Endothelial cell of umbilical vein (primary cell): ENCODE results near the gene DCK. TPM values are rescaled to one million over a fixed set of nuclear protein-coding genes. Genes with fewer than 3 reads are reported as not detected.

ENCODE experiments used
- BruUV-seq: library from RNA; stranded (reverse); fragments of 400-500 nt; replicated peaks from 2 replicates; lab custom pipeline; 2021; lab: Mats Ljungman, UMichigan
- CTCF ChIA-PET: fragments of 300-600, 350-600 bp; sonication (Branson Sonifier 250); formaldehyde crosslinking; loops from one replicate; lab custom pipeline; 2021; ENCODE audit warnings: antibody characterized with exemption, inconsistent platforms; lab: Charles Lee
- POLR2A ChIA-PET: fragments of 300-600, 350-600 bp; sonication (Branson Sonifier 250); formaldehyde crosslinking; loops from one replicate; lab custom pipeline; 2021; ENCODE audit warnings: antibody characterized with exemption, inconsistent platforms; lab: Charles Lee
- DNase-seq: peaks from one replicate; pipeline ENCODE4 v3.0.0-alpha.2; 2011; ENCODE audit warnings: low read depth, low spot score
- FAIRE-seq: peaks from 2 replicates; lab custom pipeline; 2011; peaks lifted over from hg19 to GRCh38; lab: Jason Lieb, UNC
- H2AFZ ChIP-seq: 2 replicates; pipeline ENCODE4 v1.6.0; 2012; ENCODE audit warnings: low read depth, low read length, control low read depth, inconsistent platforms
- H3K27ac ChIP-seq: 2 replicates; pipeline ENCODE4 v1.5.1; 2011; ENCODE audit warnings: low read depth, mild to moderate bottlenecking, control low read depth, low read length, moderate library complexity; ENCODE audit not compliant: insufficient read depth
- H3K27me3 ChIP-seq, 2 experiments: 2 replicates each; pipeline versions ENCODE4 v1.6.0 to v1.6.1; 2011; ENCODE audit warnings: low read length in 2 of 2, mixed read lengths in 1 of 2; ENCODE audit not compliant: control insufficient read depth in 2 of 2, insufficient read depth in 2 of 2
- H3K36me3 ChIP-seq, 2 experiments: 2 replicates in 1 of 2; 3 replicates in 1 of 2; pipeline ENCODE4 v1.5.1; 2011; ENCODE audit warnings: low read length in 2 of 2, mild to moderate bottlenecking in 1 of 2, moderate library complexity in 1 of 2; ENCODE audit not compliant: control insufficient read depth in 2 of 2, insufficient read depth in 2 of 2; ENCODE audit errors: extremely low read depth in 1 of 2
- H3K4me1 ChIP-seq: 3 replicates; pipeline ENCODE4 v1.5.1; 2011; ENCODE audit warnings: mild to moderate bottlenecking, low read length; ENCODE audit not compliant: control insufficient read depth, insufficient read depth; ENCODE audit errors: extremely low read depth
- H3K4me2 ChIP-seq: 2 replicates; pipeline ENCODE4 v1.6.1; 2011; ENCODE audit warnings: low read length, control low read depth, mixed read lengths; ENCODE audit not compliant: insufficient read depth
- H3K4me3 ChIP-seq, 3 experiments: fragments of 200-600 bp in 1 of 3; sonication (generic), shearing (Covaris generic) in 1 of 3; replicated peaks in 1 of 3; 2 replicates each; pipeline ENCODE4 v1.5.1; 2011 to 2016; ENCODE audit warnings: control low read depth in 3 of 3, low read length in 3 of 3, mild to moderate bottlenecking in 2 of 3, inconsistent platforms in 1 of 3, low read depth in 1 of 3, moderate library complexity in 1 of 3; ENCODE audit not compliant: insufficient read depth in 1 of 3
- H3K79me2 ChIP-seq: 2 replicates; pipeline ENCODE4 v1.6.0; 2012; ENCODE audit warnings: low read length, inconsistent platforms; ENCODE audit not compliant: control insufficient read depth, insufficient read depth
- H3K9ac ChIP-seq: replicated peaks from 2 replicates; pipeline ENCODE3; 2011; ENCODE audit warnings: low read length, control low read depth; ENCODE audit not compliant: insufficient read depth; ENCODE audit errors: extremely low read depth
- H3K9me1 ChIP-seq: replicated peaks from 3 replicates; pipeline ENCODE4 v1.6.0; 2011; ENCODE audit warnings: mild to moderate bottlenecking, low read length; ENCODE audit not compliant: control insufficient read depth, insufficient read depth; ENCODE audit errors: extremely low read depth
- H3K9me3 ChIP-seq: replicated peaks from 2 replicates; pipeline ENCODE4 v1.5.1; 2012; ENCODE audit warnings: low read length, inconsistent platforms; ENCODE audit not compliant: control insufficient read depth, insufficient read depth
- H4K20me1 ChIP-seq: replicated peaks from 2 replicates; pipeline ENCODE3; 2011; ENCODE audit warnings: mild to moderate bottlenecking, low read length; ENCODE audit not compliant: control insufficient read depth, insufficient read depth; ENCODE audit errors: extremely low read depth
- CTCF ChIP-seq, 2 donors: IDR thresholded peaks; 1 replicate in 1 of 2; 2 replicates in 1 of 2; pipeline ENCODE4 v1.5.1; 2011; ENCODE audit warnings: low read length in 2 of 2, mild to moderate bottlenecking in 2 of 2, moderate library complexity in 2 of 2, control low read depth in 1 of 2, inconsistent platforms in 1 of 2, low read depth in 1 of 2; ENCODE audit not compliant: insufficient read depth in 1 of 2; ENCODE audit errors: extremely low read depth in 1 of 2
- EZH2 ChIP-seq: IDR thresholded peaks from 2 replicates; pipeline ENCODE4 v1.6.1; 2012; ENCODE audit warnings: borderline replicate concordance, low read depth, mild to moderate bottlenecking, moderate library complexity, low read length, inconsistent platforms; ENCODE audit not compliant: severe bottlenecking
- FOS ChIP-seq: IDR thresholded peaks from 2 replicates; pipeline ENCODE4 v1.6.1; 2011; ENCODE audit warnings: mild to moderate bottlenecking, low read length, moderate library complexity, borderline replicate concordance; ENCODE audit not compliant: insufficient read depth
- GATA2 ChIP-seq: IDR thresholded peaks from 2 replicates; pipeline ENCODE4 v1.7.0; 2011; ENCODE audit warnings: low read depth, mild to moderate bottlenecking, moderate library complexity, mixed read lengths, low read length; ENCODE audit not compliant: insufficient read length, insufficient read depth
- JUN ChIP-seq: IDR thresholded peaks from 2 replicates; pipeline ENCODE4 v1.6.1; 2011; ENCODE audit warnings: borderline replicate concordance, low read depth; ENCODE audit not compliant: insufficient read length, insufficient read depth
- MAX ChIP-seq: IDR thresholded peaks from 2 replicates; pipeline ENCODE4 v1.6.1; 2011; ENCODE audit not compliant: insufficient read depth, insufficient read length
- MYC ChIP-seq: IDR thresholded peaks from one replicate; pipeline ENCODE4 v1.6.1; 2011; ENCODE audit warnings: mild to moderate bottlenecking, low read depth, low read length
- POLR2A ChIP-seq: IDR thresholded peaks from 2 replicates; pipeline ENCODE4 v1.6.1; 2012; ENCODE audit warnings: low read depth, mild to moderate bottlenecking, control low read depth, low read length
- POLR2AphosphoS5 ChIP-seq: IDR thresholded peaks from 2 replicates; pipeline ENCODE4 v1.6.1; 2012; ENCODE audit warnings: low read depth, mild to moderate bottlenecking, control low read depth, low read length, moderate library complexity; ENCODE audit not compliant: insufficient read depth
- dilution Hi-C: fragments of 300-500 bp; cut with MboI; formaldehyde crosslinking; loops from one replicate; pipeline ENCODE4 v1.15.0; 2019; ENCODE audit warnings: low sequenced_read_pairs; ENCODE audit not compliant: extremely low pct_ligation_motif_present
- intact Hi-C: fragments of 100-400 bp; cut with micrococcal nuclease; formaldehyde crosslinking; loops from one replicate; pipeline ENCODE4 v1.10.0; 2022
- polyA plus RNA-seq, 4 experiments: library from polyadenylated mRNA; depleted of rRNA in 3 of 4; stranded (reverse) in 3 of 4; unstranded in 1 of 4; fragments of >200 nt; gene quantifications; 2 replicates each; pipeline versions ENCODE4 v1.2.1 to v1.2.3, GENCODE V29; 2011 to 2012; ENCODE audit warnings: missing spikeins in 1 of 4
- total RNA-seq: library from RNA; stranded (reverse); gene quantifications from 2 replicates; pipeline ENCODE4 v1.2.3, GENCODE V29; 2021

Gene DCK
- total and polyA plus RNA-seq, 2 donors (not counting 3 experiments of a cell fraction or from before 2014, with no cell fraction given), result 4.8 to 19.9 TPM

- no peak for FAIRE-seq
- H3K27ac ChIP-seq, result no peak overlapping the region
Measured at GRCh38 chr4:70945046-70945445, 48.4 kb upstream of the DCK start.

More at GRCh38 chr4:70945046-70945445, 48.4 kb upstream of the DCK start:
- no peaks in the 10 kb centered on the region for H3K9me3 ChIP-seq
- no peak overlapping the region for H3K4me3 ChIP-seq
- no peaks in the 10 kb centered on the region for H3K36me3 ChIP-seq
- peaks cover 38% of the 10 kb centered on the region for H3K79me2 ChIP-seq
- H3K4me2 ChIP-seq, result no peak overlapping the region
- peaks cover 3% of the 10 kb centered on the region for H4K20me1 ChIP-seq
- ChIA-PET CTCF (interaction anchor here (1.0 kb wide), 2 partner anchors 12 to 65 kb away, joined by 3 read pairs; no protein-coding TSS in a partner anchor), POLR2A (no interaction called here)
- H3K9ac ChIP-seq, result no peak overlapping the region
- TF ChIP-seq POLR2A (no peak), JUN (no peak), CTCF (IDR thresholded peaks at IDR 0.05; ENCODE audit: extremely low read depth in 1 of 2, insufficient read depth in 1 of 2, low read depth in 1 of 2, low read length in 2 of 2) (no peak), GATA2 (no peak), MYC (no peak), FOS (no peak), EZH2 (no peak), POLR2AphosphoS5 (no peak), MAX (no peak)
- H2AFZ ChIP-seq, result no peak overlapping the region
- intact Hi-C loops (no loop called here), dilution Hi-C loops (no loop called here)
- BruUV-seq, result no TSS peak
- H3K4me1 ChIP-seq, result no peaks in the 10 kb centered on the region
- H3K9me1 ChIP-seq, result no peaks in the 10 kb centered on the region
- no peaks in the 10 kb centered on the region for H3K27me3 ChIP-seq
- no peak for DNase-seq
